A549 (cell line): ENCODE data around the gene SELENOP.

Experiments
- CTCF ChIP-seq: fragments of >200 bp; sonication (Bioruptor Twin); formaldehyde crosslinking; IDR thresholded peaks from 3 replicates; pipeline ENCODE4 v1.5.1; 2016
- MAZ ChIP-seq: fragments of 150-350 bp; IDR thresholded peaks from 2 replicates; pipeline ENCODE4 v1.6.1; 2014; ENCODE audit warnings: antibody characterized with exemption, low read depth, low read length, borderline replicate concordance
- POLR2A ChIP-seq: IDR thresholded peaks from 2 replicates; pipeline ENCODE4 v1.6.1; 2012; ENCODE audit warnings: mild to moderate bottlenecking, low read length
- RAD21 ChIP-seq, 2 experiments: fragments of >200 bp in 1 of 2; sonication (Bioruptor Twin) in 1 of 2; formaldehyde crosslinking in 1 of 2; IDR thresholded peaks in 1 of 2; conservative IDR thresholded peaks in 1 of 2; 2 replicates in 1 of 2; 3 replicates in 1 of 2; pipeline ENCODE4 v1.6.1; 2012 to 2018; ENCODE audit warnings: inconsistent platforms in 1 of 2
- REST ChIP-seq: fragments of 200-600 bp; sonication (generic); IDR thresholded peaks from 2 replicates; pipeline ENCODE4 v1.6.1; 2016; ENCODE audit warnings: antibody characterized with exemption, mild to moderate bottlenecking, moderate library complexity

- no peak for TF ChIP-seq CTCF
- no peak for TF ChIP-seq POLR2A
- no peak for TF ChIP-seq MAZ
- TF ChIP-seq RAD21 (conservative IDR thresholded peaks at IDR 0.05 in 1 of 2, IDR thresholded peaks at IDR 0.05 in 1 of 2) = no peak
- no peak for TF ChIP-seq REST
Observed at GRCh38 chr5:42832060-42832459, 20.4 kb upstream of the SELENOP start.
